ENCODE data around the gene STAC.
"Not testable (repeated sequence)": the region's sequence is repeated elsewhere in the genome, so short reads cannot be mapped to it uniquely, and the experiment has no call there.

STAC gene

GRCh38 chr3:36416599-36416998 is 36.3 kb downstream of the STAC start:
- DNase-seq: no peak

GRCh38 chr3:36417237-36417636 is 36.9 kb downstream of the STAC start:
- no peak for DNase-seq

- DNase-seq: no peak
These were observed 38.0 kb downstream of the STAC start for GRCh38 chr3:36418296-36418695.

- DNase-seq: no peak
These were observed 48.1 kb downstream of the STAC start for GRCh38 chr3:36428445-36428844.

- DNase-seq: no peak
These were observed 49.7 kb downstream of the STAC start for GRCh38 chr3:36429986-36430485.

- DNase-seq: no peak
These were observed 53.2 kb downstream of the STAC start for GRCh38 chr3:36433511-36433910.

- DNase-seq: no peak
These were observed 54.6 kb downstream of the STAC start for GRCh38 chr3:36434687-36435426.

GRCh38 chr3:36443028-36443686 is 62.9 kb downstream of the STAC start:
- DNase-seq: no peak

DNA sequence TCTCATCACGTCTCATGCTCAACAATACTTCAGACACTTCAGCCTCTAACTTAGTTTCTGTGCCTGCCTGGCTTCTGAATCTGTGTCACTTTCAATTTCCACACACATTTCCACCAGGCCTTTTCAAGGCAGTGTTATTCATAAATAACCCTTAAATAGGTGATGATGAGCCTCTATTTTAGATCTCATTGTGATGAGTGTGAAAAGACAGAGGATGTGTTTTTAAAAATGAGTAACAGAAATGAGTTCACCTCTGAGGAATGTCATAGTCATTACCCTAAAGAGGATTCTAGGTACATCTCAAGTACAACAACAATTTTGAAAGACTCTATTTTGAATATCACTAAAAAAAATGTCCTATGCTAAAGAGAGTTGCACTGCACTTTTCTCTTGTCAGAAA is 64.6 kb downstream of the STAC start:
- DNase-seq: no peak

GRCh38 chr3:36446276-36446675 is 66.0 kb downstream of the STAC start:
- no peak for DNase-seq

DNA sequence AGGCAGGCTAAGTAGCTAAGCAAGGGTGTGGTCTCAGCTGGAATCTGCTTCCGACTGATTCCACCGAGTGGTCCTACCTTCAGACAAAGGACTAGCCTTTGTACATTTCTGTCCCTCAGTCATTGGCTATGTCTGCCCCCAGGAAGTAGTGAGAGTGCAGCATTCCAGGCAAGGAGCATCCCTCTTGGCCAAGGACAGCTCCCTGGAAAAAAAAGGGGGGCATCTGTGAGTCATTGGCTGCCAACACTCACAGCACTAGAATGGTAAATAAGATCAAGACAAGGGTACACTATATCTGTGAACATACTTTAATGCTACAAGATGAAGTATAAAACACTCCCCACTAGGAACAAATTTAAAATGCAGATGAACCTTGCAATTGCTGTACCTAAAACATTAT is 66.8 kb downstream of the STAC start:
- no peak for DNase-seq

DNA sequence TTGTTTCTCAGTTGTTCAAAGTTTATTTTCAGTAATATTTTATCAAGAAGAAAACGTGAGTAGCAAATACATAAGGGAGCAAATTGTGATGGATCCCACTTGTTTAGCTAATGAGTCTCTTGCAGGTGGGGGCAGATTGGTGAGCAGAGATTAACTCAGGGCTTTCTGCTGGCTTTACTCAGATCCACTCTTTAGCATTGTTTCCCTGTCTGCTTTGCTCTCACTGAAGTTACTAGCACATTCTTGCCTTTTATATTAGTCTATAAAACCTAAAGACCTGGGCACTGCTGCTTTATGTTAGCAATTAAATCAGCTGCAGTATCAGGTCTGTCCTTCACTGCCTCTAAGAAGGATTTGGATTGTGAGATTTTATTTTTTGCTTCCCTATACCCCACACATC is 71.5 kb downstream of the STAC start:
- DNase-seq: no peak

GRCh38 chr3:36453213-36453612 is 72.9 kb downstream of the STAC start:
- not testable (repeated sequence) for DNase-seq

- not testable (repeated sequence) for DNase-seq
These were observed 73.6 kb downstream of the STAC start for GRCh38 chr3:36453896-36454295.

GRCh38 chr3:36455406-36455805 is 75.1 kb downstream of the STAC start:
- DNase-seq: no peak

DNA sequence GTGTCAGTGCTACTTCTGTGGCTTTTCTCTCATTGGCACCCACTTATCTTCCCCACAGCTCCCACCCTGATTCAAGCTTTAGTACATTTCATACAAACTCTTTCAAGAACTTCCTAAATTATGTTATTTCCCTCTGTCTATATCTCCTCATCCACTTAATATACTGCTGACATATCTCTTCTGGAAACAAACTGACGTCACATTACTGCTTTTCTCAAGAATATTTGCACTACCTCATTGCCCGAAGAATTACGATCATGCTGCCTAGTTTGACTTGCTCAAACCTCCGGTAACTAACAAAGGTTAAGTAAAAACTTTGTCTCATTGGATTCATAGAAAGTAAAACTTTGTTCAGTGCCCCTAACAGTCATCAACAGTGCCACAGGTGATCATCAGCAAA is 76.5 kb downstream of the STAC start:
- DNase-seq: no peak

- no peak for DNase-seq
These were observed 77.4 kb downstream of the STAC start for GRCh38 chr3:36457667-36458066.

GRCh38 chr3:36459177-36459576 is 78.9 kb downstream of the STAC start:
- DNase-seq: no peak

DNA sequence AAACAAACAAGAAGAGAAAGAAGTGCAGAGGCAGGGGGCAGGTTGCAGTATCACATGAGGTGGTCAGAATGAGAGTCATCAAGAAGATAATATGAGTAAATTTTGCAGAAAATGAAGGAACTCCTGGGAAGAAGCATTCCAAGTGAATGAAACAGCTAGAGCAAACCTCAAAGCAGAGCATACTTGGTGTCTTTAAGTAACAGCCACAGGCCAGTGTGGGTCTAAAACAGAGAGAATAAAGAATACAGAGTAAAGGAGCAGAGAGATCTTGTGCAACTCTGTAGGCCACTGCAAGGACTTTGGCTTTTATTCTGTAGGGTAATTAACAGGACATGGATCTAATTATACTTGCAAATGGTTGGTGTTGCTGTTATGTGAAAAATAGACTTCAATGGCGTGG is 81.3 kb downstream of the STAC start:
- DNase-seq: no peak

DNA sequence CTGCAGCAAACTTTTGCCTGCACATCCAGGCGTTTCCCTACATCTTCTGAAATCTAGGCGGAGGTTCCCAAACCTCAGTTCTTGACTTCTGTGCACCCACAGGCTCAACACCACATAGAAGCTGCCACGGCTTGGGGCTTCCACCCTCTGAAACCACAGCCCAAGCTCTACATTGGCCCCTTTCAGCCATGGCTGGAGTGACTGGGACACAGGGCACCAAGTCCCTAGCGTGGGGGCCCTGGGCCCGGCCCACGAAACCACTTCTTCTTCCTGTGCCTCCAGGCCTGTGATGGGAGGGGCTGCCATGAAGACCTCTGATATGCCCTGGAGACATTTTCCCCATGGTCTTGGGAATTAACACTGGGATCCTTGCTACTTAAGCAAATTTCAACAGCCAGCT is 91.7 kb downstream of the STAC start:
- DNase-seq: not testable (repeated sequence)

GRCh38 chr3:36475558-36475957 is 95.3 kb downstream of the STAC start:
- no peak for DNase-seq

DNA sequence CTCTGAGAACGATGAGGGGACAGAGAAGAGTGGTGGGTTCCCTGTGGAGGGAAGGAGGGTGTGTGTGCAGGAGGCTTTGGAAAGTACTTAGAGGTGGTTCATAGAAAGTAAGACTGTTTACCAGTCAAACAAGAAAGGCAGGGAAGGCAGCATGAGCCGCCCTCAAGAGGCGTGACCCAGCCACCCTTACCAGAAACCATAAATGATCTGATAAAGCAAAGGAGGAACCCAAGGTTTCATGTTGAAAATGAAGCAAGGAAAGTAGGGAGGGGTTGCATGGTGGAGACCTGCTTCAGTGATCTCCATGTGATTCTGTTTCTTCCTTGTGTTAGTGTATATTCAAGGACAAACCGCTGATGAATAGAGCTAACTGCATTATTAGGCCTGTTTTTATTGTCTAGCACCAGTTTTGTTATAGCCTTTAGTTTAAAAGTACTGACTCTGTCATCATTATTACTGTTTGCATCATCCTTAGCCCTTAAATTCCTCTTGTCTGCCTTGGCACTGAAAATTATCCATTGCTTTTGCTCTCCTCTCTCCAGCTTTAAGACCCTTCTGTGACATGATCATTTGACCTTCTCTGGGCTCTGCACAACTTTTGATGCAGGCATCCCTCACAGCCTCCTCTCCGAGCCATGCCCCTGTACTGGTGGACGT is 96.1 kb downstream of the STAC start:
- DNase-seq: no peak

- no peak for DNase-seq
These were observed 97.4 kb downstream of the STAC start for GRCh38 chr3:36477655-36478054.

Data from NCI-H2171 treated with DMSO at 0.1 percent for 48 hours (cell line).